Measurements from ENCODE around the gene ARPC5L. TPM values are rescaled to one million over a fixed set of nuclear protein-coding genes. Genes with fewer than 3 reads are reported as not detected.

The ARPC5L gene
- total and polyA plus RNA-seq, 2 of the 13 experiments (the other 11 are each of a cell fraction or from before 2014, with no cell fraction given) = 29.9 to 33.8 TPM

GRCh38 chr9:124880501-124880900 is 18.6 kb downstream of the ARPC5L start:
- Histone ChIP-seq H3K79me2 (ENCODE audit: insufficient read depth, low read length) (no peaks in the 10 kb centered on the region), H3K36me3 (replicated peaks in 1 of 2; ENCODE audit: control insufficient read depth in 1 of 2, insufficient read depth in 2 of 2, low read length in 2 of 2) (peaks cover 19 to 65% of the 10 kb centered on the region in 2 experiments; a peak in 4 of 5 replicates)
- POLR2A ChIA-PET = no interaction called here

DNA sequence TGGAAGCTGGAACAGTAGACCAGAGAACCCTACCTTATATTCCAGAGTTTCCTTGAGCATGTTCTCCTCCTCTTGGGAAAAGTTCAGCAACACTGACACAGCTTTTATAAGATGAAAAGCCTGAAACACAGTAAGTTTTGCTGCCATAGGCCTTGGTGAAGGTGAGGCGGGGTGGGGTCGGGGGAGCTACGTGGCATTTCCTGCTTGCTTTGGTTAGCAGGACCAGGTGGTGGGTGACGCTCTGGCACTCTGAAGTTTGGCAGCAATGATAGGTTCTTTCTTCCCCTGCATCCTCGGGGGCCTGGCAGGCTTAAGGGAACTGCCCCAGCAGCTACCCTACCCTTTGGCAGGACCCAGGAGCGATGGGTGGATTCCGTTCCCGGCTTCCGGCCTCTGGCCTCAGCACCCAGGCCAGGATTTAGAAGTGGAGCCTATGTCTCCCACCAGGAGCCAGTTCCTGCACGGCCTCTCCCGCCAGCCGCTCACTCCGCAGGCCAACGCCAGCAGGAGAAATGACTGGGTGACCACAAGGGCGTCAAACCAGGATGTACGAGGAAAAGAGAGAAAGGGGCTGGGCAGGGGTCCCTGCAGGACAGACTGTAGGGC is 19.3 kb downstream of the ARPC5L start:
- Histone ChIP-seq H3K9ac (ENCODE audit: insufficient read depth, low read depth, low read length) (no peak overlapping the region), H3K27ac (ENCODE audit: extremely low read length, insufficient read depth, low read length) (no peak overlapping the region), H3K36me3 (replicated peaks in 1 of 2; ENCODE audit: control insufficient read depth in 1 of 2, insufficient read depth in 2 of 2, low read length in 2 of 2) (peaks cover 18 to 65% of the 10 kb centered on the region in 2 experiments; a peak in 4 of 5 replicates), H3K79me2 (ENCODE audit: insufficient read depth, low read length) (no peaks in the 10 kb centered on the region), H3K4me1 (ENCODE audit: insufficient read depth, low read length) (no peaks in the 10 kb centered on the region), H3K4me3 (replicated peaks in 1 of 3; ENCODE audit: insufficient read depth in 1 of 3, low read depth in 2 of 3, low read length in 3 of 3) (no peak overlapping the region), H4K20me1 (ENCODE audit: insufficient read depth, low read length) (no peaks in the 10 kb centered on the region), H3K4me2 (ENCODE audit: low read depth, low read length) (no peak overlapping the region), H3K27me3 (ENCODE audit: control insufficient read depth in 1 of 2, insufficient read depth in 2 of 2, low read length in 2 of 2) (no peaks in the 10 kb centered on the region), H3K9me3 (ENCODE audit: low read length) (no peaks in the 10 kb centered on the region), H2AFZ (ENCODE audit: low read length) (no peak overlapping the region)
- no peak for FAIRE-seq
- BruUV-seq (replicated peaks) = no TSS peak
- in situ Hi-C loops (cut with HindIII; ENCODE audit: extremely low pct_ligation_motif_present, low pct_unique_long_range_greater_than_20kb) = no loop called here
- no peak for TF ChIP-seq LCORL (IDR thresholded peaks at IDR 0.05)
- no peak for TF ChIP-seq LCORL (CRISPR knock-in tag; IDR thresholded peaks at IDR 0.05)
- no peak for TF ChIP-seq ZFP36L1 (CRISPR knock-in tag; IDR thresholded peaks at IDR 0.05)
- TF ChIP-seq MAFG (CRISPR knock-in tag; IDR thresholded peaks at IDR 0.05) = no peak
- no peak for TF ChIP-seq ZNF615 (CRISPR knock-in tag; IDR thresholded peaks at IDR 0.05; ENCODE audit: borderline replicate concordance)
- TF ChIP-seq CEBPG (CRISPR knock-in tag; IDR thresholded peaks at IDR 0.05) = no peak
- TF ChIP-seq SATB2 (CRISPR knock-in tag; IDR thresholded peaks at IDR 0.05) = no peak
- no peak for TF ChIP-seq ZNF354B (CRISPR knock-in tag; IDR thresholded peaks at IDR 0.05)
- TF ChIP-seq TFDP1 (CRISPR knock-in tag; IDR thresholded peaks at IDR 0.05; ENCODE audit: borderline replicate concordance) = no peak
- TF ChIP-seq ZNF83 (CRISPR knock-in tag; IDR thresholded peaks at IDR 0.05; ENCODE audit: borderline replicate concordance) = no peak
- ChIA-PET CTCF (ENCODE audit: low intra/inter-chr PET ratio, low total read pairs) (no interaction called here), POLR2A (no interaction called here)
- DNase-seq (ENCODE audit: low spot score) = no peak
- 97% methylated on average over 5 of the region's 16 CpGs for WGBS (ENCODE audit: low lambda C conversion rate)
- ATAC-seq = no peak
- intact Hi-C loops (cut with micrococcal nuclease; ENCODE audit: unreplicated experiment) = no loop called here

More at GRCh38 chr9:124880501-124880900, 18.6 kb downstream of the ARPC5L start:
- no peak overlapping the region for H3K27ac ChIP-seq (ENCODE audit: extremely low read length, insufficient read depth, low read length)
- no peak for FAIRE-seq
- H3K4me3 ChIP-seq (replicated peaks in 1 of 3; ENCODE audit: insufficient read depth in 1 of 3, low read depth in 2 of 3, low read length in 3 of 3) = no peak overlapping the region
- intact Hi-C loops (cut with micrococcal nuclease; ENCODE audit: unreplicated experiment) = no loop called here
- H2AFZ ChIP-seq (ENCODE audit: low read length) = no peak overlapping the region
- H4K20me1 ChIP-seq (ENCODE audit: insufficient read depth, low read length) = no peaks in the 10 kb centered on the region
- in situ Hi-C loops (cut with HindIII; ENCODE audit: extremely low pct_ligation_motif_present, low pct_unique_long_range_greater_than_20kb) = no loop called here
- no peaks in the 10 kb centered on the region for H3K4me1 ChIP-seq (ENCODE audit: insufficient read depth, low read length)
- H3K4me2 ChIP-seq (ENCODE audit: low read depth, low read length) = no peak overlapping the region
- TF ChIP-seq ERF (CRISPR knock-in tag; IDR thresholded peaks at IDR 0.05) (no peak), MTF1 (CRISPR knock-in tag; IDR thresholded peaks at IDR 0.05) (no peak), PITX1 (CRISPR knock-in tag; IDR thresholded peaks at IDR 0.05) (no peak)
- CTCF ChIA-PET (ENCODE audit: low intra/inter-chr PET ratio, low total read pairs) = no interaction called here
- H3K27me3 ChIP-seq (ENCODE audit: control insufficient read depth in 1 of 2, insufficient read depth in 2 of 2, low read length in 2 of 2) = no peaks in the 10 kb centered on the region
- BruUV-seq (replicated peaks) = no TSS peak
- no peaks in the 10 kb centered on the region for H3K9me3 ChIP-seq (ENCODE audit: low read length)
- H3K9ac ChIP-seq (ENCODE audit: insufficient read depth, low read depth, low read length) = no peak overlapping the region
- DNase-seq (ENCODE audit: low spot score) = no peak
- WGBS (ENCODE audit: low lambda C conversion rate) = 87% methylated on average over 8 of the region's 9 CpGs
- no peak for ATAC-seq
